GM12891 (cell line): Measurements from ENCODE around the gene ARL10.

Experiments used
- POLR2A ChIP-seq: IDR thresholded peaks from 2 replicates; pipeline ENCODE4 v1.6.1; 2011; ENCODE audit warnings: low read depth, low read length, control low read depth
- POLR2AphosphoS5 ChIP-seq: IDR thresholded peaks from 2 replicates; pipeline ENCODE4 v1.6.1; 2011; ENCODE audit warnings: low read depth, low read length, control low read depth

DNA sequence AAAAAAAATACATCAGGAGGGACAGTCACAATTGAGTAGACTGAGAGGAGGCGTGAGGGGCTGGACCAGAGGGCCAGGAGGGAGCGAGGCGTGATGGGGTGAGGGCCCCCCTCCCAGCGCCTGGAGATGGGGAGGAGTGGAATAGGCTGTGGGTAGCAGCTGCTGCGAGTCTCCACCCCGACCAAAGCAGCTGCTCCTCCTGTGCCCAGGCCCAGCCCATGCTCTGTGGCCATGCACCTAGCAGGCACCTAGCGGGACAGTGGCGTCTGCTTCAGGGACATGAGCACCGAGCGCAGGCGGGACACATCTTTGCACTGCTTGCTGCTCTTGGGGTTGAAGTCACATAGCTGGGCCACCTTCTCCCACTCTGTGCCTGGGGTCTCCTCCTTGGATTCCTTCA lies 27.2 kb downstream of the ARL10 start:
- TF ChIP-seq POLR2A (no peak), POLR2AphosphoS5 (no peak)
